Breast epithelium (tissue), 3 donors: ENCODE results near the gene GHRL.

Experiments used
- POLR2A ChIP-seq: fragments of 450-650 bp; IDR thresholded peaks from one replicate; pipeline ENCODE4 v1.6.1; 2016; ENCODE audit warnings: antibody characterized with exemption, mild to moderate bottlenecking, moderate library complexity
- TF ChIP-seq, protein P1 (sequence below), 3 donors: fragments of 450-650 bp; IDR thresholded peaks; one replicate each; pipeline ENCODE4 v1.5.1; 2016 to 2017; ENCODE audit warnings: antibody characterized with exemption in 3 of 3, mild to moderate bottlenecking in 3 of 3, moderate library complexity in 3 of 3

GRCh38 chr3:10339376-10339955 lies 46.7 kb upstream of the GHRL start:
- TF ChIP-seq, protein P1, sequence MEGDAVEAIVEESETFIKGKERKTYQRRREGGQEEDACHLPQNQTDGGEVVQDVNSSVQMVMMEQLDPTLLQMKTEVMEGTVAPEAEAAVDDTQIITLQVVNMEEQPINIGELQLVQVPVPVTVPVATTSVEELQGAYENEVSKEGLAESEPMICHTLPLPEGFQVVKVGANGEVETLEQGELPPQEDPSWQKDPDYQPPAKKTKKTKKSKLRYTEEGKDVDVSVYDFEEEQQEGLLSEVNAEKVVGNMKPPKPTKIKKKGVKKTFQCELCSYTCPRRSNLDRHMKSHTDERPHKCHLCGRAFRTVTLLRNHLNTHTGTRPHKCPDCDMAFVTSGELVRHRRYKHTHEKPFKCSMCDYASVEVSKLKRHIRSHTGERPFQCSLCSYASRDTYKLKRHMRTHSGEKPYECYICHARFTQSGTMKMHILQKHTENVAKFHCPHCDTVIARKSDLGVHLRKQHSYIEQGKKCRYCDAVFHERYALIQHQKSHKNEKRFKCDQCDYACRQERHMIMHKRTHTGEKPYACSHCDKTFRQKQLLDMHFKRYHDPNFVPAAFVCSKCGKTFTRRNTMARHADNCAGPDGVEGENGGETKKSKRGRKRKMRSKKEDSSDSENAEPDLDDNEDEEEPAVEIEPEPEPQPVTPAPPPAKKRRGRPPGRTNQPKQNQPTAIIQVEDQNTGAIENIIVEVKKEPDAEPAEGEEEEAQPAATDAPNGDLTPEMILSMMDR (IDR thresholded peaks at IDR 0.05), result no peak
- TF ChIP-seq POLR2A, result no peak
